ENCODE data around the gene PAPOLG.

PAPOLG gene

DNA sequence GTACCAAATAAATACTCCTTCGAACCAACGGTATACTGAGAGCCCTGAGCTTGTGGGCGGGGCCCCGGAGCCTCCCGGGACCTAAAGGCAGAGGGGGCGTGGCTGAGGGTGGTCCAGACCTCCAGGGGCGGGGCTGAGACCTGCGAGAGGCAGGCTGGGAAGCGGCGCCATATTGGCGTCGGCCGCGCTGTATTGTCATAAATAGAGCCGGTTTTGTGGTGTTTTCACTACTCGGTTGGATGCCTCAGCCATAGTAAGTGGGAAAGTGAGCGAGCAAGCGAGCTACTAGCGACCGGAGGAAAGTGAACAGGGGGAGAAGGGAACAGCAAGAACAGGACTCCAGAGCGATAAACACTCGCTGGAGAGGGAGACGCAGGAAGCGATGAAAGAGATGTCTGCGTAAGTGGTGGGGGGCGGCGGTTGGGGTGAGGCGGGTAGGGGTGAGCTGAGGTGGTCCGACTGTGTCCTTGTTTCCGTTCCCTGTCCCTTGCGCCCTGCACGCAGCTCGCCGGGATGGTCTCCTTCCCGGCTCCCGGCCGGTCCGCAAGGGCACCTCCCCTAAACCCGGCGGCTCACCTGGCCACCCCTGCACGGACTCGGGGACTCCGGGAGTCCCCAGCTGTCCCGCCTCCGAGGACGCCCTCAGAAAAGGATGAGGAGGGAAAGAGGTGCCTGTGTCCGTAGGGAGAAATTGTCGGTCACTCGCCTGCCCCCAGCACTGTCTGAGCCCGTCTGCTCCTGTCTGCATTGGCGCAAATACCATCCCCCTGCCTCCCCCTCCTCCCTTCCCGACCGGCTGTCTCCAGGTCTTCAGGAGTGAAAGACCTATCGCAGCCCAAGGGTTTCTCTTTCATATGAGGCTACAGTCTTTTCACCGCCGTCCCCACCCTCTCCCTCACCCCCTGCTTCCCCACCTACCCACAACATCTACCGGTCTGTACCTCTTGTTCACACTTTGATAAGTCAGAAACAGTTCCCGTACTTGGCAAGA, at the start of gene PAPOLG:
PAPOLG (plus strand) TSS at position 172 of the 991 bp plus-strand sequence; CDS start at position 383, 211 bp downstream.
- peak; percentile 91 for DNase-seq (ENCODE audit: low read depth)

- DNase-seq (ENCODE audit: low read depth) = no peak
These were observed 48.2 kb upstream of the PAPOLG start for GRCh38 chr2:60707750-60708371.

DNA sequence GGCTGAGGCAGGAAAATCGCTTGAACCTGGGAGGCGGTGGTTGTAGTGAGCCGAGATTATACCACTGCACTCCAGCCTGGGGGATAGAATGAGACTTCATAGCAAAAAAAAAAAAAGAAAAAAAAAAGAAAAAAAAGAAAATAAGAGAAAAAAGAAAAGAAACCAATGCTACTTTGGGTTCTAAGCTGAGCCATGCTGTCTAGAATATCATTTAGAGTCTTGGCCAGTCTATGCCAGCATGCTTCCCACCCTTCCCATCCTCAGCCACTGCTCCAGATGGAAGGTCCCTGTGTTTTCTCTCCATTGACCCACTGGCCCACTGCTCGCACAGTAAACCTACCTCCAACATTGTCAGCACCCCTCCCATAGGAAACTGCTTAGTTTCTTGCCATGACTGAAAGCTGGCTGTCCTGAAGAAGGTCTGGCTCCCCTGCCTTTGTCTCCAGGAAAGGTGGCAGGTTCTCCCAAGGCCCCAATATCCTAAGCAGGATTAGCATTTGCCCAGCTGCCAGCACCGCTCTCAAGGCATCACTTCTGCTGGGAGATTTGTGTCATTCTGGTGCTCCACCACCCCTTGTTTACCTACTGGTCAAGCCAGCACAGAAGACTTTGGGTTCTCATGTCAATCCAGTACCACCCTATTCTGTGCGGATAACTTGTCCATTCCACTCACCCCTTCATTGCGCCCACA, 47.3 kb upstream of the PAPOLG start:
- DNase-seq (ENCODE audit: low read depth) = no peak

DNA sequence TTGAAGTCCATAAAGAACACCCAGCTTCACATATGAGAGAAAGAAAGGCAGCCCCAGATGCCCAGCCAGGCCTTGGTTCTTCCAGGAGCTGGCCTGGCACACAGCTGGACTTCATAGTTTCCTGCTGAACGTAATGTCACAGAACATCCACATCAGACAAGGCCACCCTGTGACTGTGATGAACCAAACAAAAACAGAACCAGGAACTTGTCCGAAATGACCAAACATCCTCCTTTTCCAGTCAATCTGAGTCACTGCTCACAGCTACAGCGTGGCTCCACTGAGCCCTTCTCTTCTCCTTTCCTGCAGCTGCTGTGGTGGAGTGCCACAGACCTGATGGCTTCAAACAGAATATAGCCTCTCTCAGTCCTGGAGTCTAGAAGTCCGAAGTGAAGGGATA, 45.4 kb upstream of the PAPOLG start:
- DNase-seq (ENCODE audit: low read depth) = no peak

GRCh38 chr2:60715561-60715960, 40.5 kb upstream of the PAPOLG start:
- no peak for DNase-seq (ENCODE audit: low read depth)

DNA sequence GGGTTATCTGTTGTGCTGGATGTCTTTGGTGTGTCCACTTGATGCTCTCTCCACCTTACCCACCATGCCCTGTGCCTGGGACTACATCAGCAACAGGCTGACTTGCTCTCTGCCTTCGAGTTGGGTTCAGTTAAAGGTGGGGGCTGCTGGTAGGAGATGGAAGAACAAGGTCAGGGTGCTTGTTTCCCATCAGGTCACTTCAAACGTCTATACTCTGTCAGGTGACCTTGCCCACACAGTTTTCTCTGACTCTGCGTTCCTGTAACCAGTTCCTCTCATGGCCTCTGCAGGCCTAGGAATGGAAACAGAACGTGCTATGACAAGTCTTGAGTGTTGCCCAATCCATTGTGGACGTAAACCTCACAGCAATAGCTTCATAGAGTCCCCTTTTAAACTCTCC, 38.4 kb upstream of the PAPOLG start:
- no peak for DNase-seq (ENCODE audit: low read depth)

DNA sequence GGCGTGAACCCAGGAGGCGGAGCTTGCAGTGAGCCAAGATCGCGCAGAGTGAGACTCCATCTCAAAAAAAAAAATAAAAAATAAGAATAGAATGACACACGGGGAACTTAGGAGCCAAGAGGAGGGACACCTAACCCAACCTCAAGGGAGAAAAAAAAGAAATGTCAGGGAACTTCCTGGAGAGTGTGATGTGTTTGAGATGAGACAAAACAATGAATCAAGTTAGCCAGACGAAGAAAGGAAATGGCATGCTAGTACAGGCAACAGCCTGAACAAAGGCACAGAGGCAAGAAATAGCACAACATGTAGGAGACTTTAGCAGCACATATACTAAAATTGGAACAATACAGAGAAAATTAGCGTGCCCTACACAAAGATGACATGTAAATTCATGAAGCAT, 36.7 kb upstream of the PAPOLG start:
- DNase-seq (ENCODE audit: low read depth) = no peak

DNA sequence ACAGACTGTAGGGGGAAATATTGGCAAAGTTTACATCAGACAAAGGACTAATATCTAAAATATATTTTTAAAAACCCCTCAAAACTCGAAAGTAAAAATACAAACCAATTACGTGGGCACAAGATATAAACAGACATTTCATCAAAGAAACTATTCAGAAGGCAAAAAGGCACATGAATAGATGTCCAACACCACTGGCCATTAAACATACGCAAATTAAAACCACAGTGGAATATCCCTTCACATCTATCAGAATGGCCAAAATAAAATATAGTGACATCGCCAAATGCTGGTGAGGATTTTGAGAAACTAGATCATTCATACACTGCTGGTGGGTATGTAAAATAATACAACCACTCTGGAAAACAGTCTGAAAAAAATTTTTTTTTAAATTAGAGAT, 30.6 kb upstream of the PAPOLG start:
- DNase-seq (ENCODE audit: low read depth) = no peak

GRCh38 chr2:60728855-60729254, 27.2 kb upstream of the PAPOLG start:
- no peak for DNase-seq (ENCODE audit: low read depth)

DNA sequence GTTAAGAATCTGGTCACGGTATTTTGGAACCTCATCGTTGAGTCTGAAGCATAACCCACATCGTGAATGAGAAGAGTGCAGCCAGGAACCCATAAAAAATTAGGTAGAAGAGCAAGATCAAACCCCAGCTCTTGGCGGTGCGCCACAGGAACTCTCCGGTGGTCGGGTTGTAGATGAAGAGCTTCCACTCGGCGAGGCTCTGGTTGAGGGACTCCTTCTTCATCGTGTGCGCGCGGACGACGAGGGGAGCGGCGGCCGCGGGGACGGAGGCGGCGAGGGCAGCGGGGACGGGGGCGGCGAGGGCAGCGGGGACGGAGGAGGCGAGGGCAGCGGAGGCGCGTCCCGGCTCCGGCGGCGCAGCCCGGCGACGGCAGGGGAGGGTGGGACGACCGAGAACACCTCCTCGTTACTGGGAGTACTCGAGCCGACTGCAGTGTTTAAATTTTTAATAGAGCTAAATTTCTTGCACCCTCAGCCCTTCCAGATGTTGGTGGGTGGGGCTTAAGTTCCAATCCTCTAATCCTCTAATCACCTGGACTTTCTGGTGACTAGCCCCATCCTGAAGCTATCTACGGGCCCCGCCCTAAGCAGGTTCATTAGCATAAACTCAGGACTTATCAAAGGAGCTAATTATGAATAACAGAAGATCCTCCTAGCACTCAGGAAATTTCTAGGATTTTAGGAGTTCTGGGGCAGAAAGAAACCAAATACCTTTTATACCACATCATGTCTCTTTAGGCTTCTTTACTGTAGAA, 20.4 kb upstream of the PAPOLG start:
- DNase-seq (ENCODE audit: low read depth) = no peak

- DNase-seq (ENCODE audit: low read depth) = no peak
These were observed 17.4 kb upstream of the PAPOLG start for GRCh38 chr2:60738679-60739078.

DNA sequence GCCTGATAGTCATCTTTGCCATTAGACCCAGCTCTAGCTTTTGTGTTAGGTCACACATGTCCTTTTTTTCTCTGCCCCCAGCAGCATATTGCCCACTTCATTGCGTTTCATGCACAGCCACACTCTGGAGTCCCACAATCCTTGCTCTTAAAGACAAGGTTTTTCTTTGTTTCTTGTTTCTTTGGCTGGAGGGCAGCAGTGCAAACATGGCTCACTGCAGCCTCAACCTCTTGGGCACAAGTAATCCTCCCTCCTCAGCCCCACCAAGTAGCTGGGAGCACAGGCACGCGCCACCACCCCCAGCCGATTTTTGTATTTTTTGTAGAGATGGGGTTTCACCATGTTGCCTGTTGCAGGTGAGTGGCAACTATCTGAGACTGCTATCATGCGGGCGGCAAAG, 16.9 kb upstream of the PAPOLG start:
- no peak for DNase-seq (ENCODE audit: low read depth)

DNA sequence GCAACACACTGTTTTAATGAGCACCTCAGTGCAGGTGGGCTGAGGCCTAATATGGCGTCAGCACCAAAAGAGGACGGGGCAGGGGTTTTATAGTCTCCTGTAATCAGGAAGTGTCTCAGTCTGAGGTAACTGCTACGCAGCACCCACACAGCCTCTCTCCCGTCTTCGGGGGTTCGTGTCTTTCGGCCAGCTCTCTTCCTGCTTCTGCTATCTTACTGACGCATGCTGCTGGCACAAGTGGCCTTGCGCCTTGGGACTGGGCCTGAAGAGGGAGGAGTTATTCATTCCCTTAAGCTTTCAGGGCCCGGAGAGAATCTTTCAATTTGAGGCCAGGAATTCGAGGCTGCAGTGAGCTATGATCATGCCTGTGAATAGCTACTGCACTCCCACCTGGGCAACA, 14.5 kb upstream of the PAPOLG start:
- DNase-seq (ENCODE audit: low read depth) = no peak

- no peak for DNase-seq (ENCODE audit: low read depth)
These were observed 13.6 kb upstream of the PAPOLG start for GRCh38 chr2:60742419-60742818.

- no peak for DNase-seq (ENCODE audit: low read depth)
These were observed 10.7 kb upstream of the PAPOLG start for GRCh38 chr2:60745330-60745729.

- no peak for DNase-seq (ENCODE audit: low read depth)
These were observed 10.3 kb upstream of the PAPOLG start for GRCh38 chr2:60745761-60746160.

DNA sequence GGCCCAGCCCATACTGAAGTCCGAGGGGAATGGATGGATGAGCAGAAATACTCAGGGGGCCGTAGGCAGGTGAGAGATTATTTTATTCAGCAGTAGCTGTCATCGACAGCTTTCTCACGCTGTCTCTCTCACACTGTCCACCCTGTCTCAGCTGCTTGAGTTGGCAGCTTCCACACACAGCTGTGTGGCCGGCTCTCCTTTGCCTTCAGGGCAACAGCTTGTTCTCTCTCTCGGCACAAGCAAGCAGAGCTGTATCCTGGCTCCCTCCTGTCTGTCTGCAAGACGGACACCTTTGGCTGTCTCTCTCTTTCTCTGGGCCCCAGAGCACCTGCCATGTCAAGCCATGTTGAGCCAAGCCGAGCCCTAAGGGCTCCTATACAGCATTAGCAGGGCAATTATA, 9.8 kb upstream of the PAPOLG start:
- DNase-seq (ENCODE audit: low read depth) = no peak

- no peak for DNase-seq (ENCODE audit: low read depth)
These were observed 3.6 kb downstream of the PAPOLG start for GRCh38 chr2:60759654-60760053.

DNA sequence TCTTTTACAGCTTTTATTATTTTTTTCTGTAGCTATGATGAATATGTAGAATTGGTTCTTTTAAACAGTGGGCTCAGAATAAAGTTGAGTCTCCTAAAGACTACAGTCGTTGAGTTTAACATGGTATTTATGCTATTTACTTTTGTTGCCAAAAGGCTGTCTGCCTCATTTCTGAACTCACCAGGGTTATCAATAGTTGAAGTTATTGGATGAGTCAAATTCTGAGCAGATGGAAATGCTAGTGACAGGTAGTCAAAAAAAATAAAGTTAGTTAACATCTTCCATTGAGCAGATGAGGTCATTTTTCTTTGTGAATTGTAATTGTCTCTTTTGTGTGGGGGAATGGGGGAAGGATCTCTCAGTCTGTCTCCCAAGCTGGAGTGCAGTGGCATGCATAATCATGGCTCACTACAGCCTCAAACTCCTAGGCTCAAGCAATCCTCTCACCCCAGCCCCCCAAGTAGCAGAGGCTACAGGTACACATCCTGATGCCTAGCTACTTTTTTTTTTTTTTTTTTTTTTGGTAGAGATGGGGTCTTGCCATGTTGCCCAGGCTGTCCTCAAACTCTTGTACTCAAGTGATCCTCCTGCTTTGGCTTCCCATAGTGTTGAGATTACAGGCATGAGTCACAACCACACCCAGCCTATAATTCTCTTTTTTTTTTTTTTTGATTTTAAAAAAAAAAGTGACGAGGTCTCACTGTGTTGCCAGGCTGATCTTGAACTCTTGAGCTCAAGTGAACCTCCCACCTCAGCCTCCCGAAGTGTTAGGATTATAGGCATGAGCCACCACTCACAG, 8.9 kb downstream of the PAPOLG start:
- no peak for DNase-seq (ENCODE audit: low read depth)

GRCh38 chr2:60766283-60766682, 10.2 kb downstream of the PAPOLG start:
- DNase-seq (ENCODE audit: low read depth) = no peak

GRCh38 chr2:60771508-60771907, 15.4 kb downstream of the PAPOLG start:
- DNase-seq (ENCODE audit: low read depth) = no peak

Data from stimulated activated CD8-positive, alpha-beta memory T cell treated with anti-CD3 and anti-CD28 coated beads, Interleukin-12 subunit alpha, Interleukin-12 subunit beta, amount 100 ng/mL, for 4 hours (primary cell).